ENCODE results near the gene KRT76.

The KRT76 gene

GRCh38 chr12:52818388-52818787 lies 41.2 kb upstream of the KRT76 start:
- H3K4me3 ChIP-seq (ENCODE audit: low read depth, low read length): no peak overlapping the region
- DNase-seq (ENCODE audit: low read depth): no peak
- TF ChIP-seq MAX (IDR thresholded peaks at IDR 0.05; ENCODE audit: low read depth, low read length): no peak
- TF ChIP-seq, protein P1, sequence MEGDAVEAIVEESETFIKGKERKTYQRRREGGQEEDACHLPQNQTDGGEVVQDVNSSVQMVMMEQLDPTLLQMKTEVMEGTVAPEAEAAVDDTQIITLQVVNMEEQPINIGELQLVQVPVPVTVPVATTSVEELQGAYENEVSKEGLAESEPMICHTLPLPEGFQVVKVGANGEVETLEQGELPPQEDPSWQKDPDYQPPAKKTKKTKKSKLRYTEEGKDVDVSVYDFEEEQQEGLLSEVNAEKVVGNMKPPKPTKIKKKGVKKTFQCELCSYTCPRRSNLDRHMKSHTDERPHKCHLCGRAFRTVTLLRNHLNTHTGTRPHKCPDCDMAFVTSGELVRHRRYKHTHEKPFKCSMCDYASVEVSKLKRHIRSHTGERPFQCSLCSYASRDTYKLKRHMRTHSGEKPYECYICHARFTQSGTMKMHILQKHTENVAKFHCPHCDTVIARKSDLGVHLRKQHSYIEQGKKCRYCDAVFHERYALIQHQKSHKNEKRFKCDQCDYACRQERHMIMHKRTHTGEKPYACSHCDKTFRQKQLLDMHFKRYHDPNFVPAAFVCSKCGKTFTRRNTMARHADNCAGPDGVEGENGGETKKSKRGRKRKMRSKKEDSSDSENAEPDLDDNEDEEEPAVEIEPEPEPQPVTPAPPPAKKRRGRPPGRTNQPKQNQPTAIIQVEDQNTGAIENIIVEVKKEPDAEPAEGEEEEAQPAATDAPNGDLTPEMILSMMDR (IDR thresholded peaks at IDR 0.05; ENCODE audit: low read depth, low read length): no peak
- TF ChIP-seq MYC (IDR thresholded peaks at IDR 0.05; ENCODE audit: low read depth, low read length): no peak
- TF ChIP-seq POLR2A (IDR thresholded peaks at IDR 0.05; ENCODE audit: extremely low read depth, insufficient read length): no peak

DNA sequence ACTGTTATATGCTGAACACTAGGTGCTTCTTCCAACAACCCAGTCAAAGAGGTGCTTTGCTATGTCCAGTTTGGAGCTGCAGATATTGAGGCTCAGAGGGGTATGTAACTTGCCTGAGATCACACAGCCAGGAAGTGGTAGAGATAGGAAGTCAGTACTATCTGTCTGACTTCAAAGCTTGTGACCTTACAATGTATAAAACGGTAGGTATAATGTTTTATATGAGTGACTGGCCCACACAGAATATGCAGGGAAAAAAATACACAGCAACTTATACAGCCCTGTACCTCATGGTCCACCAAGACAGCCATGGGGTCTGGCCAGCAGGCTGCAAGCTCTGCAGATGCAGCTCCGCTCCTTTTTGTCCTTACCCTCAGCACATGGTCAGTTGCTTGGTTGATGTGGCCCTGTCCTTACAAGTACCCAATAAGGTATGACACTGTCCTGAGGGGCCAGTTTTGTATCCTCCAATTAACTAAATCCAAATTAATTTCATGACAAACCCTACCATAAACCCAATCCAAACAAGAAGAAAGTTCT lies 40.6 kb upstream of the KRT76 start:
- TF ChIP-seq MAX (IDR thresholded peaks at IDR 0.05; ENCODE audit: low read depth, low read length) (no peak), MYC (IDR thresholded peaks at IDR 0.05; ENCODE audit: low read depth, low read length) (no peak), POLR2A (IDR thresholded peaks at IDR 0.05; ENCODE audit: extremely low read depth, insufficient read length) (no peak)
- TF ChIP-seq, protein P1 (IDR thresholded peaks at IDR 0.05; ENCODE audit: low read depth, low read length): no peak
- DNase-seq (ENCODE audit: low read depth): no peak
- H3K4me3 ChIP-seq (ENCODE audit: low read depth, low read length): no peak overlapping the region

- no peak overlapping the region for H3K4me3 ChIP-seq (ENCODE audit: low read depth, low read length)
- DNase-seq (ENCODE audit: low read depth): no peak
- no peak for TF ChIP-seq POLR2A (IDR thresholded peaks at IDR 0.05; ENCODE audit: extremely low read depth, insufficient read length)
- no peak for TF ChIP-seq MYC (IDR thresholded peaks at IDR 0.05; ENCODE audit: low read depth, low read length)
- TF ChIP-seq, protein P1 (IDR thresholded peaks at IDR 0.05; ENCODE audit: low read depth, low read length): no peak
- no peak for TF ChIP-seq MAX (IDR thresholded peaks at IDR 0.05; ENCODE audit: low read depth, low read length)
Observed at GRCh38 chr12:52817003-52817698, 40.0 kb upstream of the KRT76 start.

GRCh38 chr12:52815676-52816588 lies 38.8 kb upstream of the KRT76 start:
- no peak for DNase-seq (ENCODE audit: low read depth)
- H3K4me3 ChIP-seq (ENCODE audit: low read depth, low read length): no peak overlapping the region
- no peak for TF ChIP-seq MAX (IDR thresholded peaks at IDR 0.05; ENCODE audit: low read depth, low read length)
- TF ChIP-seq POLR2A (IDR thresholded peaks at IDR 0.05; ENCODE audit: extremely low read depth, insufficient read length): no peak
- TF ChIP-seq, protein P1 (IDR thresholded peaks at IDR 0.05; ENCODE audit: low read depth, low read length): no peak
- TF ChIP-seq MYC (IDR thresholded peaks at IDR 0.05; ENCODE audit: low read depth, low read length): no peak

DNA sequence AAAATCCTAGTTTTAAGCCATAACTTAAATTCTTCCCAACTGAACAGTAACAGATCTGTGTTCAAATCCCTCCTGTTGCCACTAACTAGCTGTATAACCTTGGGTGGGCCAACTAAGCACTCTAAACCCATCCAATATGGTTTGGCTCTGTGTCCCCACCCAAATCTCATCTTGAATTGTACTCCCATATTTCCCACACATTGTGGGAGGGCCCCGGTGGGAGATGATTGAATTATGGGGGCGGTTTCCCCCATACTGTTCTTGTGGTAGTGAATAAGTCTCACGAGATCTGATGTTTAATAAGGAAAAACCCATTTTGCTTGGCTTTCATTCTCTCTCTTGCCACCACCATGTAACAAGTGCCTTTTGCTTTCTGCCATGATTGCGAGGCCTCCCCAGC lies 38.0 kb upstream of the KRT76 start:
- no peak overlapping the region for H3K4me3 ChIP-seq (ENCODE audit: low read depth, low read length)
- TF ChIP-seq MYC (IDR thresholded peaks at IDR 0.05; ENCODE audit: low read depth, low read length): no peak
- no peak for TF ChIP-seq MAX (IDR thresholded peaks at IDR 0.05; ENCODE audit: low read depth, low read length)
- no peak for TF ChIP-seq POLR2A (IDR thresholded peaks at IDR 0.05; ENCODE audit: extremely low read depth, insufficient read length)
- TF ChIP-seq, protein P1 (IDR thresholded peaks at IDR 0.05; ENCODE audit: low read depth, low read length): no peak
- DNase-seq (ENCODE audit: low read depth): no peak

Measured in NB4 (cell line).